Stimulated activated CD8-positive, alpha-beta memory T cell treated with anti-CD3 and anti-CD28 coated beads, Interleukin-15, amount 100 ng/mL, for 1 hour (primary cell): ENCODE results near the gene GPX4.

Source experiments
- DNase-seq: peaks from one replicate; pipeline ENCODE4 v3.0.0-alpha.2; 2020; ENCODE audit warnings: low read depth

Gene GPX4

DNA sequence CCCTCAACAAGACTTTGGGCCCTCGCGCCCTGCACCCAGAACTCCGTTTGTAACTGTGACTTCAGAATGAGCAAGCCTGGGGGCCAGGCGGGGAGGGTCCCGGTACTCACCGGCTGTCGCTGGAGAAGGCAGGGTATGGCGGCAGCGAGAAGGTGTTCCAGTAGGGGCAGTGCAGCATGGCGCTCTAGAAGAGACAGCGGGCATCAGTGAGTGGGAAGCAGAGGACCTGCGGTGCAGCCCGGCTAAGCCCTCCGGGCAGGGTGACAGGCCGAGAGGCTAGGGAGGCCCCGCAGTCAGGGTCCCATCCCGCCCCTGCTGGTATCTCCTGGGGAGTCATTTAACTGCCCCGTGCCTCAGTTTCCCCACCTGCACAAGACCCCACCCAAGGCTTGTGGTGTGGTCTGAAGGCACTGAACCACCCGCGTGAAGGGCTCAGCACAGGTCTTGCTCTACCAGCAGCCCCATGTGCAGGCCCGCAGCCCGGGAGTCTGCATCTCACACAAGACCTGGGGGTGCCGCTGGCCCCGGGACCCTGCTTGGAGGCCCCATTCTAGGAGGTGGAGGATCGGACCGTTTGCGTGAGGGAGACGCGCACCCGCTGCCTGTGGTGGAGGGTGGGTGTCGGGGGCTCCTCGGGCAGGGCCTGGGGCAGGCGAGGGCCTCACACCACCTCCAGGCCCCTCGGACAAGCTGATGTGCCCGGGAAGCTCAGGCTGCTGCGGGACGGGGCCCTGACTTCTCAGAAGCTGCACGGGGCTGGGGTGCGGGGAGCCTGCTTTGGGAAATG is 45.7 kb downstream of the GPX4 start:
- no peak for DNase-seq

DNA sequence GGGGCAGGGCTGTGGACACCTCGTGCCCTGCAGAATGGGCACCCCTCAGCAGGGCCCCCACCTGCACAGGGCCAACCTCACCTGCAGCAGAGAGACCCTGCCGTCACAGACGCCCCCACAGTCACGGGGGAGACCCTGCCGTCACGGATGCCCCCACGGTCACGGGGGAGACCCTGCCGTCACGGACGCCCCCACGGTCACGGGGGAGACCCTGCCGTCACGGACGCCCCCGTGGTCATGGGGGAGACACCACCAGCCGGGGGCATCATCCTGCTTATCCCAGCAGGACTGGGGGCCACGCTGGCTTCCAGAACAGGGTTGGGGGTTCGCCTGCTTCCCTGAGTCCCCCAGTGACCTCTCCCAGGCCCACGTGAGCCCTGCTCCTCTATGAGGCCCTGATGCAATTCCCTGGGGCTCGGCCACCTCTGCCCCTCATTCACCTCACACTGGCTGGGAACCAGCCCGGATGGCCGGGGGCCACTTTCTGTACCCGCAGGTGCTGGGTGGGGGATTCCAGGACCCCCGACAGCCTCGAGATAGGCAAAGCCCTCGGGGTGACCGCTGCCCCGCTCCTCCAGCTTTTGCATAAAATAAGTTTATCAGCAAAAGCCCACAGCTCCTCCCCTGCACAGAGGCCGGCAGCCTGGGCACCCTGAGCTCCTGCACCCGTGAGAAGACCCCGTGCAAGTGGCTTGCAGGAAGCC is 46.7 kb downstream of the GPX4 start:
- DNase-seq = no peak

DNA sequence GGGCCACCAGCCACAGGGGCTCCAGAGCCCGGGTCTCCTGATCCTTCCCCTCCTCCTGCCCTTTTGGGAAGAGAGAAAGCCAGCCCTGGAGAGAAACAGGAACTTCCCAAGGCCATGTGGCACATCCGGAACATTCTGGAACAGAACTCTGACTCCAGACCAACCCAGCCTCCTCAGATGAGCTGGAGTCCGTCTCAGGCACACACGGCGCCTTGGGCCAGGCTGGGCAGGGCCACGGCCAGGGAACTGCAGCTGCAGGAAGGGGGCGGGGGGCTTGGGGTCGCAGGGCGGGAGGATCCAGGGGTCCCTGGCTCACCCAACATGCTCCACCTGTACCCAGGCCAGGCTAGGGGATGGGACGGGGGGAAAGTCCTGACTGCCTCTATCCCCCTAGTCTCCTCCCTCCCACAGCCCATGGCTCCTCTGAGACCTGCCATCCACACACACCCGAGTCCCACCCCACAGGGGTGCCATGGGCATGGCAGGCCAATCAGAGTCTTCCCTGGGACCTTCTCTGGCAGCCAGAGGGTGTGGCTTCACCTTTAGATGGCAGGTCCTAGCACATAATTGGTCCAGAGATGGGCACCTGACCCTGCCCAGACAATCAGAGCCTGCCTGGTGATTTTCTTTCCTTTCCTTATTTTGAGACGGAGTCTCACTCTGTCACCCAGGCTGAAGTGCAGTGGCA is 47.4 kb downstream of the GPX4 start:
- DNase-seq = no peak

DNA sequence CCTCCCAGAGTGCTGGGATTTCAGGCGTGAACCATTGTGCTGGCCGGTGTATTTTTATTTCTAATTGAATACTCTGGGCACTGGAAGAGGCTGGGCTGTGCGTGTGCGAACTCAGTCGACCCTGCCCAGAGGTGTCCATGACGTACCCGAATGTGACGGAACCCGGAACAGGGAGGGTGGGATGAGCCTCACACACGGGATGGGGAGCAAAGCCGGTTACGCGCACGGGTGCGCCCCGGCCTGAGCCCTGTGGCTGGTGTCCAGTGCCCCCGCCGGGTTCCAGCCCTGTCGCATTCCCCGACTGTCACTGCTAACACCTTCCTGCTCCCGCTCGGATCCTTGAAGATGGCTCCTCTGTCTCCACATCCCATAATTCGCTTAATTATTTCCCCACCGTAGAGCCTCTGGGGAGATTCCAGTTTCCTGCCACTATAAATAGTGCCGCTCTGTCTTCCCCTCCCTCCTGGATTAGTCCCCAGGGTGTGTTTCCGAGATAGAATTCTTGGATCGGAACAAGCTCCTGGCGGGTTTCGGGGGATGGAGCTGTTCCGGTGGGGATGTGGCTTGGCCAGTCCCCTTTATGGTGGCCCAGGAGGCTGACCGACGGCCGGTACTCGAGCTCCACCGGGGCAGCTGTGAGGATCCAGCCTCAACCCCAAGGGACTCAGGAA is 48.3 kb downstream of the GPX4 start:
- no peak for DNase-seq

DNA sequence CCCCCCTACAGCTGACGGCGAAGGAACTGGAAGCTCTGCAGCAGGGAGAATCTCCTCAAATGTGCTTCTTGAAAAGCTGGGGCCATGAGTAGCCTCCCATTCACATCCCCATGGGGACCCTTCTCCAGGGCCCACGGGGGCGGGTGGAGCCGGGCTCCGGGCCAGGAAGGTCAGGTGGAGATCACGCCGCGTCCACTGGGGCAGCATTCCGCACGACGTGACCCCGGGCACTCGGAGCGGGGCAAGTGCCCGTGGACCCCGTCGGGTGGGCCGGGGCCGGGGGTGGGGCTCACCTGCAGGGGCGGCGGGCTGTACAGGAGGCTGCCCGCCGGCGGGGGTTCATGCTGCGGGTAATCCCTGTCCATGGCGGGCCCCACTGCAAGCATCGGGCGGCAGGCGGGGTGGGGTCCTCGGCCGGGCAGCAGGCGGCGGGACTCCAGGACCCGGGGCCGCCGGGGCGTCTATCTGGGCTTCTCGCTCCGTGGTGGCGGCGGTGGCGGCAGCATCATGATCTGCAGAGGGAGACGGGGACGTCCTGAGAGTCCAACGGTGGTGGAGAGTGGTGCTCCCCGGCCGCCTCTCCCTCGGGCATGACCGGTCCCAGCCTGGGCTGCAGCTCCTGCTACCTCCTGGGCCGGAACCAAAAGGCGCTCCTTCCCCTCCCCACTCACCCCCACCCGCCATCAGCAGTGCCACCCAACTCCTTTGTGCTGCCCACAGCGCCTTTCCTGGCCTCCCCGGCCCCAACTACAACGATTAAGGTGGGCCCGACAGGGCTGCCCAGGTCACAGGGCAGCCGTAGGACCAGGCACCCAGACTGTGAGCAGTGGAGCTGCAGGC is 50.3 kb downstream of the GPX4 start:
- no peak for DNase-seq

DNA sequence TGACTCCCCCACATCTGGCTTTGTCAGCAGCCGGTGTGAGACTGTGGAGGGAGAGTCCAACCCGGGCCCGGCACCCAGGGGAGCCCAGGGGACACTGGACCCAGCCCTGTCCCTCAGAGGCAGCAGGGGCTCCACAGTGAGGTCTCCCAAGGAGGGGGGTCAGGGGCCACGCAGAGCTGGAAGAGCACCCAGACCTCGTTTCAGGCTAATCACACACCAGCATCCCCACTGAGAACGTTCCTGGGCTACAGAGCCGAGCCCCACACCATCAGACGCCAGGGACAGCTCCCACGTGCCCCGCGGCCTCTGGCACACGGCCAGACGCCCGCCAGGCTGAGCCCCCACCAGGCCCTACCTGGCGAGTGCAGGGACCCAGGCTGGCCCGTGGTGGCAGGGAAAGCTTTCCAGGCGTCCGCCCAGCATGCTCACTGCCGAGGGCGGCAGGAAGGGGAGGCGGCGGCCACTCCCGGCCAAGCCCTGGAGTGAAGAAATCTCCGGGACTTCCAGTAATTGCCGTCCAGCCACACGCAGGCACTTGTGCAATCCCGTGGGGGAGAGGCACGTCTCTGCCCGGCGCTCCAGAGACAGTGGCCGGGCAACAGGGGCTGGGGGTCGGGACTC is 51.0 kb downstream of the GPX4 start:
- no peak for DNase-seq

DNA sequence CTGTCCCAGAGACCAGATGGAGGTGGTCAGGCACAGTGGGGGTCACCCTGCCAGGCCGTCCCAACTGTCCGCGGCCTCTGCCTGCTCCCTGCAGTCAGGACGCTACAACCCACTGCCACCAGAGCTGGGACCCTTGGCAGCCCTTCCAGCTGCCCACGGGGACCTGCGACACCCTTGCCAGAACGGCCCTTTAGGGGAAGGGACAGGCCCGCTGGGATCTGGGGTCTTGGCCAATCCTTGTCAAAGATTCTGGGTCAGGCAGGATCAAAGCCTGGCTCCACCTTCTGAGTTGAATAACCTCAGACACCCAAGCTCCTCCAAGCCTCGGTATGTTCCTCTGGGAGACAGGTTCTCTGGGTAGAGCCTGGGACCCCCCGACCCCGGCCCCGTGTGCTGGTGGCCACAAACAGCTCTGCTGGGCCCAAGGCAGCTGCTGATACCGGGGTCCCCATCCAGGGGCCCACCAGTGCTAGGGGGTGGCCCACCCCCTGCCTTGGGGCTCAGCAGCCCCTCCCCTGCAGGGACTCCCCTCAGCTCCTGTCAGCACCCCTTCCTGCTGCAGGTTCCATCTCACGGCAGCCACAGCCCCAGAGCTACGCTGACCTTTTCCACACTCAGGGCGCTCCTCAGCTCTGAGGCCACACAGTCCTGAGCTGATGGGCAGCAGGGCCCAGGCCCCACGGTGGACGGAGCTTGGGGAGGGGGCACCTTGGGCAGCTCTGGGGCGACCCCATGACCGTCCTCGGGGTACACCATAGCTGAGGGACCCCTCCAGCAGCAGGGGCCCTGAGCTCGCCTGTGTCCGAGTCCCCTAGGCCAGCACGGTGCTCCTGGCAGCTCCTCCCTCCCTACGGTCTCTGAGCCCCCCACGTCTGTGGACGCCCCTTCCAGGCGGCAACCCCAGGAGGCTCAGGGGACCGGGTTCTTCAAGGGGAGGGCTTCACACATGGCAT is 51.8 kb downstream of the GPX4 start:
- DNase-seq = no peak
